Endothelial cell (in vitro differentiated cells): ENCODE results near the gene FOXRED2. TPM values are rescaled to one million over a fixed set of nuclear protein-coding genes. Genes with fewer than 3 reads are reported as not detected.

Source experiments
- DNase-seq: peaks from one replicate; pipeline ENCODE4 v3.0.0; 2021; ENCODE audit warnings: low spot score
- H3K27ac Mint-ChIP-seq: one replicate; pipeline ENCODE4 v1.8.0; 2021; ENCODE audit warnings: mixed read lengths, inconsistent platforms; ENCODE audit not compliant: unreplicated experiment
- H3K27me3 Mint-ChIP-seq: one replicate; pipeline ENCODE4 v1.8.0; 2021; ENCODE audit warnings: mild to moderate bottlenecking, moderate library complexity, mixed read lengths, inconsistent platforms; ENCODE audit not compliant: unreplicated experiment
- H3K36me3 Mint-ChIP-seq: one replicate; pipeline ENCODE4 v1.8.0; 2021; ENCODE audit warnings: mild to moderate bottlenecking, low read depth, mixed read lengths, inconsistent platforms; ENCODE audit not compliant: unreplicated experiment
- H3K4me1 Mint-ChIP-seq: one replicate; pipeline ENCODE4 v1.8.0; 2021; ENCODE audit warnings: mild to moderate bottlenecking, mixed read lengths, inconsistent platforms; ENCODE audit not compliant: unreplicated experiment
- H3K4me3 Mint-ChIP-seq: one replicate; pipeline ENCODE4 v1.8.0; 2021; ENCODE audit warnings: mild to moderate bottlenecking, mixed read lengths, inconsistent platforms; ENCODE audit not compliant: unreplicated experiment
- H3K9me3 Mint-ChIP-seq: one replicate; pipeline ENCODE4 v1.8.0; 2021; ENCODE audit warnings: mixed read lengths, inconsistent platforms; ENCODE audit not compliant: unreplicated experiment
- CTCF ChIP-seq: fragments of 200-600 bp; sonication (generic); IDR thresholded peaks from one replicate; pipeline ENCODE4 v1.5.0; 2021; ENCODE audit warnings: antibody characterized with exemption; ENCODE audit not compliant: unreplicated experiment
- total RNA-seq: library from RNA; stranded (reverse); fragmentation: NEBNext Ultra II Directional; extraction: Animal tissue kit (Norgen Biotek cat#: 25700); gene quantifications from one replicate; pipeline ENCODE4 v1.2.1, GENCODE V29; 2021; ENCODE audit not compliant: unreplicated experiment

Gene FOXRED2
- total RNA-seq, 1 donor from 2014 or later = 17.6 TPM

GRCh38 chr22:36514766-36515165, 7.9 kb upstream of the FOXRED2 start:
- Mint-ChIP-seq H3K36me3 (peaks cover 76% of the 10 kb centered on the region), H3K4me1 (no peaks in the 10 kb centered on the region), H3K9me3 (no peaks in the 10 kb centered on the region), H3K4me3 (no peak overlapping the region), H3K27ac (no peak overlapping the region), H3K27me3 (peaks cover 2% of the 10 kb centered on the region)
- DNase-seq = no peak
- TF ChIP-seq CTCF = no peak

GRCh38 chr22:36512991-36513390, 6.2 kb upstream of the FOXRED2 start:
- H3K27ac Mint-ChIP-seq = no peak overlapping the region
- DNase-seq = no peak
- H3K27me3 Mint-ChIP-seq = peaks cover 2% of the 10 kb centered on the region
- peaks cover 69% of the 10 kb centered on the region for H3K36me3 Mint-ChIP-seq
- H3K4me1 Mint-ChIP-seq = peaks cover 2% of the 10 kb centered on the region
- no peak for TF ChIP-seq CTCF
- H3K9me3 Mint-ChIP-seq = no peaks in the 10 kb centered on the region
- peak overlapping the region; percentile 4 for H3K4me3 Mint-ChIP-seq

- no peak for DNase-seq
- H3K27ac Mint-ChIP-seq = no peak overlapping the region
- peaks cover 2% of the 10 kb centered on the region for H3K27me3 Mint-ChIP-seq
- no peaks in the 10 kb centered on the region for H3K9me3 Mint-ChIP-seq
- H3K36me3 Mint-ChIP-seq = peaks cover 63% of the 10 kb centered on the region
- H3K4me1 Mint-ChIP-seq = peaks cover 6% of the 10 kb centered on the region
- peak overlapping the region; percentile 42 for H3K4me3 Mint-ChIP-seq
- no peak for TF ChIP-seq CTCF
Measured at GRCh38 chr22:36512333-36512732, 5.5 kb upstream of the FOXRED2 start.

GRCh38 chr22:36510966-36511881, 4.4 kb upstream of the FOXRED2 start:
- no peak for TF ChIP-seq CTCF
- Mint-ChIP-seq H3K4me1 (peaks cover 7% of the 10 kb centered on the region), H3K9me3 (no peaks in the 10 kb centered on the region), H3K4me3 (peak overlapping the region; percentile 44), H3K27me3 (peaks cover 2% of the 10 kb centered on the region), H3K36me3 (peaks cover 53% of the 10 kb centered on the region), H3K27ac (peak overlapping the region; percentile 5)
- DNase-seq = peak; percentile 66

GRCh38 chr22:36510384-36510783, 3.5 kb upstream of the FOXRED2 start:
- H3K4me3 Mint-ChIP-seq = peak overlapping the region; percentile 18
- peaks cover 2% of the 10 kb centered on the region for H3K27me3 Mint-ChIP-seq
- peaks cover 45% of the 10 kb centered on the region for H3K36me3 Mint-ChIP-seq
- H3K4me1 Mint-ChIP-seq = peaks cover 9% of the 10 kb centered on the region
- no peak for DNase-seq
- H3K27ac Mint-ChIP-seq = no peak overlapping the region
- no peak for TF ChIP-seq CTCF
- no peaks in the 10 kb centered on the region for H3K9me3 Mint-ChIP-seq
